ENCODE measurements around the gene CD160.
"Not testable (repeated sequence)": the region's sequence is repeated elsewhere in the genome, so short reads cannot be mapped to it uniquely, and the experiment has no call there.

DNA sequence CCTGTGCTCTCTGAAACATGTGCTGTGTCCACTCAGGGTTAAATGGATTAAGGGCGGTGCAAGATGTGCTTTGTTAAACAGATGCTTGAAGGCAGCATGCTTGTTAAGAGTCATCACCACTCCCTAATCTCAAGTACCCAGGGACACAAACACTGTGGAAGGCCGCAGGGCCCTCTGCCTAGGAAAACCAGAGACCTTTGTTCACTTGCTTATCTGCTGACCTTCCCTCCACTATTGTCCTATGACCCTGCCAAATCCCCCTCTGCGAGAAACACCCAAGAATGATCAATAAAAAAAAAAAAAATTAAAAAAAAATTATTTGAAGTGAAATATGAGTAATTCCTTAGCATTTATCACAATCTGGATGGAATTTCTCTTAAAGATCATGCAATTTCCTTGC lies 45.8 kb downstream of the CD160 start:
- not testable (repeated sequence) for TF ChIP-seq CSDC2 (CRISPR knock-in tag; IDR thresholded peaks at IDR 0.05); ZFP3 (CRISPR knock-in tag; IDR thresholded peaks at IDR 0.05); RARB (CRISPR knock-in tag; IDR thresholded peaks at IDR 0.05); ZNF8 (CRISPR knock-in tag; IDR thresholded peaks at IDR 0.05); ZFP30 (CRISPR knock-in tag; IDR thresholded peaks at IDR 0.05); ESRRG (CRISPR knock-in tag; IDR thresholded peaks at IDR 0.05); BACH2 (CRISPR knock-in tag; IDR thresholded peaks at IDR 0.05; ENCODE audit: borderline replicate concordance); ARNTL (CRISPR knock-in tag; IDR thresholded peaks at IDR 0.05; ENCODE audit: borderline replicate concordance, low read depth); SNAI2 (CRISPR knock-in tag; IDR thresholded peaks at IDR 0.05); GLIS3 (CRISPR knock-in tag; IDR thresholded peaks at IDR 0.05)
- TF ChIP-seq, protein P1, sequence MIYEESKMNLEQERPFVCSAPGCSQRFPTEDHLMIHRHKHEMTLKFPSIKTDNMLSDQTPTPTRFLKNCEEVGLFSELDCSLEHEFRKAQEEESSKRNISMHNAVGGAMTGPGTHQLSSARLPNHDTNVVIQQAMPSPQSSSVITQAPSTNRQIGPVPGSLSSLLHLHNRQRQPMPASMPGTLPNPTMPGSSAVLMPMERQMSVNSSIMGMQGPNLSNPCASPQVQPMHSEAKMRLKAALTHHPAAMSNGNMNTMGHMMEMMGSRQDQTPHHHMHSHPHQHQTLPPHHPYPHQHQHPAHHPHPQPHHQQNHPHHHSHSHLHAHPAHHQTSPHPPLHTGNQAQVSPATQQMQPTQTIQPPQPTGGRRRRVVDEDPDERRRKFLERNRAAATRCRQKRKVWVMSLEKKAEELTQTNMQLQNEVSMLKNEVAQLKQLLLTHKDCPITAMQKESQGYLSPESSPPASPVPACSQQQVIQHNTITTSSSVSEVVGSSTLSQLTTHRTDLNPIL (CRISPR knock-in tag; IDR thresholded peaks at IDR 0.05; ENCODE audit: low read depth): not testable (repeated sequence)
- TF ChIP-seq, protein P2, sequence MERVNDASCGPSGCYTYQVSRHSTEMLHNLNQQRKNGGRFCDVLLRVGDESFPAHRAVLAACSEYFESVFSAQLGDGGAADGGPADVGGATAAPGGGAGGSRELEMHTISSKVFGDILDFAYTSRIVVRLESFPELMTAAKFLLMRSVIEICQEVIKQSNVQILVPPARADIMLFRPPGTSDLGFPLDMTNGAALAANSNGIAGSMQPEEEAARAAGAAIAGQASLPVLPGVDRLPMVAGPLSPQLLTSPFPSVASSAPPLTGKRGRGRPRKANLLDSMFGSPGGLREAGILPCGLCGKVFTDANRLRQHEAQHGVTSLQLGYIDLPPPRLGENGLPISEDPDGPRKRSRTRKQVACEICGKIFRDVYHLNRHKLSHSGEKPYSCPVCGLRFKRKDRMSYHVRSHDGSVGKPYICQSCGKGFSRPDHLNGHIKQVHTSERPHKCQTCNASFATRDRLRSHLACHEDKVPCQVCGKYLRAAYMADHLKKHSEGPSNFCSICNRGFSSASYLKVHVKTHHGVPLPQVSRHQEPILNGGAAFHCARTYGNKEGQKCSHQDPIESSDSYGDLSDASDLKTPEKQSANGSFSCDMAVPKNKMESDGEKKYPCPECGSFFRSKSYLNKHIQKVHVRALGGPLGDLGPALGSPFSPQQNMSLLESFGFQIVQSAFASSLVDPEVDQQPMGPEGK (CRISPR knock-in tag; IDR thresholded peaks at IDR 0.05; ENCODE audit: borderline replicate concordance): not testable (repeated sequence)

All from SK-N-SH treated with all-trans-retinoic acid at 6 μM for 48 hours (cell line).